ENCODE results near the gene ELF1.
"Not testable (repeated sequence)": the region's sequence is repeated elsewhere in the genome, so short reads cannot be mapped to it uniquely, and the experiment has no call there.

The ELF1 gene

GRCh38 chr13:41019011-41019487 is at the start of gene ELF1:
TSS of gene ELF1 (minus strand) at chr13:41019316. CDS start at chr13:40982054, 37,262 bp downstream.
- peak; percentile 6 for DNase-seq

- DNase-seq: no peak
Measured at GRCh38 chr13:41065078-41065477, 46.0 kb upstream of the ELF1 start.

- no peak for DNase-seq
Measured at GRCh38 chr13:41064493-41064892, 45.4 kb upstream of the ELF1 start.

- DNase-seq: no peak
Measured at GRCh38 chr13:41061914-41062837, 43.1 kb upstream of the ELF1 start.

GRCh38 chr13:41061075-41061913 is 42.2 kb upstream of the ELF1 start, which contains the start of gene WBP4:
TSS of gene WBP4 (plus strand) at chr13:41061509. CDS start at chr13:41061674, 165 bp downstream.
- peak; percentile 38 for DNase-seq

GRCh38 chr13:41060724-41061074 is 41.6 kb upstream of the ELF1 start:
- DNase-seq: no peak

- DNase-seq: peak; percentile 18
Measured at GRCh38 chr13:41060082-41060723, 41.1 kb upstream of the ELF1 start.

GRCh38 chr13:41059456-41060081 is 40.5 kb upstream of the ELF1 start:
- no peak for DNase-seq

- no peak for DNase-seq
Measured at GRCh38 chr13:41058295-41059070, 39.4 kb upstream of the ELF1 start.

GRCh38 chr13:41056826-41057711 is 38.0 kb upstream of the ELF1 start:
- no peak for DNase-seq

- DNase-seq: no peak
Measured at GRCh38 chr13:41056194-41056593, 37.1 kb upstream of the ELF1 start.

GRCh38 chr13:41054919-41055619 is 36.0 kb upstream of the ELF1 start:
- no peak for DNase-seq

- DNase-seq: peak; percentile 1
Measured at GRCh38 chr13:41054212-41054877, 35.2 kb upstream of the ELF1 start.

GRCh38 chr13:41053384-41053826 is 34.3 kb upstream of the ELF1 start:
- DNase-seq: no peak

- DNase-seq: no peak
Measured at GRCh38 chr13:41052441-41052840, 33.3 kb upstream of the ELF1 start.

- no peak for DNase-seq
Measured at GRCh38 chr13:41049480-41050440, 30.6 kb upstream of the ELF1 start.

GRCh38 chr13:41048640-41049039 is 29.5 kb upstream of the ELF1 start:
- DNase-seq: no peak

GRCh38 chr13:41042419-41042818 is 23.3 kb upstream of the ELF1 start:
- not testable (repeated sequence) for DNase-seq
